Fibroblast of lung (primary cell): ENCODE measurements around the gene CENPI.
"Not testable (repeated sequence)": the region's sequence is repeated elsewhere in the genome, so short reads cannot be mapped to it uniquely, and the experiment has no call there.

Experiments used
- EZH2 ChIP-seq: IDR thresholded peaks from 2 replicates; pipeline ENCODE4 v1.5.1; 2012; ENCODE audit warnings: low read length, control low read depth, mild to moderate bottlenecking; ENCODE audit errors: missing control alignments
- TF ChIP-seq, protein P1 (sequence below), 2 donors: IDR thresholded peaks in 1 of 2; conservative IDR thresholded peaks in 1 of 2; 1 replicate in 1 of 2; 2 replicates in 1 of 2; pipeline ENCODE4 v1.5.1; 2011 to 2012; ENCODE audit warnings: low read length in 2 of 2, control low read depth in 1 of 2, inconsistent platforms in 1 of 2, low read depth in 1 of 2, mild to moderate bottlenecking in 1 of 2

- TF ChIP-seq, protein P1, sequence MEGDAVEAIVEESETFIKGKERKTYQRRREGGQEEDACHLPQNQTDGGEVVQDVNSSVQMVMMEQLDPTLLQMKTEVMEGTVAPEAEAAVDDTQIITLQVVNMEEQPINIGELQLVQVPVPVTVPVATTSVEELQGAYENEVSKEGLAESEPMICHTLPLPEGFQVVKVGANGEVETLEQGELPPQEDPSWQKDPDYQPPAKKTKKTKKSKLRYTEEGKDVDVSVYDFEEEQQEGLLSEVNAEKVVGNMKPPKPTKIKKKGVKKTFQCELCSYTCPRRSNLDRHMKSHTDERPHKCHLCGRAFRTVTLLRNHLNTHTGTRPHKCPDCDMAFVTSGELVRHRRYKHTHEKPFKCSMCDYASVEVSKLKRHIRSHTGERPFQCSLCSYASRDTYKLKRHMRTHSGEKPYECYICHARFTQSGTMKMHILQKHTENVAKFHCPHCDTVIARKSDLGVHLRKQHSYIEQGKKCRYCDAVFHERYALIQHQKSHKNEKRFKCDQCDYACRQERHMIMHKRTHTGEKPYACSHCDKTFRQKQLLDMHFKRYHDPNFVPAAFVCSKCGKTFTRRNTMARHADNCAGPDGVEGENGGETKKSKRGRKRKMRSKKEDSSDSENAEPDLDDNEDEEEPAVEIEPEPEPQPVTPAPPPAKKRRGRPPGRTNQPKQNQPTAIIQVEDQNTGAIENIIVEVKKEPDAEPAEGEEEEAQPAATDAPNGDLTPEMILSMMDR (conservative IDR thresholded peaks at IDR 0.05 in 1 of 2, IDR thresholded peaks at IDR 0.05 in 1 of 2; ENCODE audit: low read depth in 1 of 2, low read length in 2 of 2), result not testable (repeated sequence)
- TF ChIP-seq EZH2, result not testable (repeated sequence)
Measured at GRCh38 chrX:101056551-101056950, 41.5 kb upstream of the CENPI start.
